ENCODE measurements around the gene ZNHIT3. TPM values are rescaled to one million over a fixed set of nuclear protein-coding genes. Genes with fewer than 3 reads are reported as not detected.

ZNHIT3 gene
- total and polyA plus RNA-seq, 2 of the 4 experiments (the other 2 are of a cell fraction) = 27.8 to 52.3 TPM

GRCh38 chr17:36515837-36516236 is 29.4 kb downstream of the ZNHIT3 start:
- Histone ChIP-seq H2AK9ac (replicated peaks; ENCODE audit: low read depth, low read length, poor library complexity) (no peak overlapping the region), H3K56ac (ENCODE audit: extremely low read depth, insufficient read depth, low read length) (no peak overlapping the region), H3K4me1 (ENCODE audit: control insufficient read depth, insufficient read depth, low read length) (no peaks in the 10 kb centered on the region), H3K36me3 (ENCODE audit: control insufficient read depth, insufficient read depth, low read length) (peaks cover 29% of the 10 kb centered on the region), H3K79me1 (ENCODE audit: low read depth in 1 of 2, low read length in 2 of 2) (no peaks in the 10 kb centered on the region), H4K91ac (ENCODE audit: insufficient read depth, low read depth, low read length) (no peak overlapping the region), H2BK5ac (ENCODE audit: low read depth, low read length, poor library complexity, severe bottlenecking) (no peak overlapping the region), H2BK15ac (ENCODE audit: low read depth, low read length) (no peak overlapping the region), H3K9me1 (ENCODE audit: insufficient read depth, low read length) (peaks cover 14% of the 10 kb centered on the region), H3K14ac (replicated peaks; ENCODE audit: low read depth, low read length) (no peak overlapping the region), H3K27ac (ENCODE audit: insufficient read depth, low read length) (no peak overlapping the region), H3K23ac (ENCODE audit: low read depth, low read length) (no peak overlapping the region), H2BK120ac (ENCODE audit: low read depth, low read length) (no peak overlapping the region), H3K9me3 (ENCODE audit: control insufficient read depth, insufficient read depth, low read length) (no peaks in the 10 kb centered on the region), H4K5ac (ENCODE audit: low read depth, low read length) (no peak overlapping the region), H2AFZ (replicated peaks; ENCODE audit: low read length, poor library complexity) (no peak overlapping the region), H4K20me1 (ENCODE audit: insufficient read depth, low read length) (no peaks in the 10 kb centered on the region), H3K18ac (ENCODE audit: low read depth, low read length) (no peak overlapping the region), H3K4me3 (ENCODE audit: insufficient read depth, low read depth, low read length) (no peak overlapping the region), H3K9ac (ENCODE audit: low read depth, low read length) (no peak overlapping the region), H3K27me3 (ENCODE audit: control insufficient read depth, insufficient read depth, low read length) (no peaks in the 10 kb centered on the region), H3K4me2 (ENCODE audit: low read depth, low read length) (no peak overlapping the region), H2BK20ac (ENCODE audit: low read depth, low read length) (no peak overlapping the region), H2AK5ac (ENCODE audit: low read depth, low read length) (no peak overlapping the region), H3K4ac (ENCODE audit: low read depth, low read length) (no peak overlapping the region), H4K8ac (ENCODE audit: low read depth in 2 of 2, low read length in 2 of 2) (no peak overlapping the region)
- DNase-seq = no peak
- POLR2A ChIA-PET (ENCODE audit: unreplicated experiment) = no interaction called here
- no CpG with 5 or more reads among the region's 4 CpGs for WGBS, 2 experiments (ENCODE audit: extremely low coverage in 2 of 2, insufficient read length in 1 of 2)
- dilution Hi-C loops (cut with HindIII; ENCODE audit: low sequenced_read_pairs, unreplicated experiment) (no loop called here), in situ Hi-C loops (cut with MboI; ENCODE audit: low sequenced_read_pairs) (no loop called here), intact Hi-C loops (cut with micrococcal nuclease) (no loop called here)
- CTCF ChIA-PET = interaction anchor here (0.6 kb wide), 1 partner anchor 38 kb away, joined by 3 read pairs; no protein-coding TSS in a partner anchor
- no peak for ATAC-seq (ENCODE audit: low read depth)
- TF ChIP-seq CHD1 (IDR thresholded peaks at IDR 0.05; ENCODE audit: low read depth, low read length) (no peak), NFE2L2 (IDR thresholded peaks at IDR 0.05; ENCODE audit: low read depth, low read length) (no peak), CEBPB (IDR thresholded peaks at IDR 0.05; ENCODE audit: low read depth, low read length) (no peak), MAFK (IDR thresholded peaks at IDR 0.05; ENCODE audit: low read depth, low read length) (no peak), CTCF (conservative IDR thresholded peaks at IDR 0.05; ENCODE audit: low read depth, low read length) (no peak), RAD21 (IDR thresholded peaks at IDR 0.05; ENCODE audit: low read length) (no peak), MAZ (IDR thresholded peaks at IDR 0.05; ENCODE audit: borderline replicate concordance, low read depth, low read length) (no peak), SMC3 (IDR thresholded peaks at IDR 0.05; ENCODE audit: low read depth, low read length) (no peak), ELK1 (IDR thresholded peaks at IDR 0.05; ENCODE audit: borderline replicate concordance, low read depth, low read length) (no peak), FOS (IDR thresholded peaks at IDR 0.05; ENCODE audit: low read depth, low read length) (no peak), POLR2A (IDR thresholded peaks at IDR 0.05; ENCODE audit: low read depth, low read length) (no peak), BHLHE40 (IDR thresholded peaks at IDR 0.05; ENCODE audit: low read depth, low read length) (no peak), MXI1 (IDR thresholded peaks at IDR 0.05; ENCODE audit: borderline replicate concordance, low read depth, low read length) (no peak), RFX5 (IDR thresholded peaks at IDR 0.05; ENCODE audit: low read depth, low read length) (no peak), RCOR1 (IDR thresholded peaks at IDR 0.05; ENCODE audit: insufficient replicate concordance, low read length) (no peak)
- TF ChIP-seq, protein P1, sequence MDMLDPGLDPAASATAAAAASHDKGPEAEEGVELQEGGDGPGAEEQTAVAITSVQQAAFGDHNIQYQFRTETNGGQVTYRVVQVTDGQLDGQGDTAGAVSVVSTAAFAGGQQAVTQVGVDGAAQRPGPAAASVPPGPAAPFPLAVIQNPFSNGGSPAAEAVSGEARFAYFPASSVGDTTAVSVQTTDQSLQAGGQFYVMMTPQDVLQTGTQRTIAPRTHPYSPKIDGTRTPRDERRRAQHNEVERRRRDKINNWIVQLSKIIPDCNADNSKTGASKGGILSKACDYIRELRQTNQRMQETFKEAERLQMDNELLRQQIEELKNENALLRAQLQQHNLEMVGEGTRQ (IDR thresholded peaks at IDR 0.05; ENCODE audit: low read depth, low read length) = no peak
- no TSS peak for BruUV-seq (replicated peaks)

Measured in IMR-90 (cell line).